Activated CD8-positive, alpha-beta memory T cell treated with anti-CD3 and anti-CD28 coated beads for 4 hours (primary cell): ENCODE data around the gene MCF2.
"Not testable (repeated sequence)": the region's sequence is repeated elsewhere in the genome, so short reads cannot be mapped to it uniquely, and the experiment has no call there.

Experiments
- DNase-seq, 2 donors: peaks; one replicate each; pipeline ENCODE4 v3.0.0-alpha.2; 2020; ENCODE audit warnings: low read depth in 2 of 2

Gene MCF2

GRCh38 chrX:139708067-139708466 lies at the start of gene MCF2:
Gene MCF2, minus strand, starts transcription at chrX:139708167. Its CDS starts 56,423 bp downstream, at chrX:139651744.
- DNase-seq, result no peak

- no peak for DNase-seq
Observed at GRCh38 chrX:139751053-139751452, 43.1 kb upstream of the MCF2 start.

GRCh38 chrX:139750390-139750789 lies 42.4 kb upstream of the MCF2 start:
- no peak for DNase-seq

- no peak for DNase-seq
Observed at GRCh38 chrX:139739138-139739537, 31.2 kb upstream of the MCF2 start.

GRCh38 chrX:139738581-139738980 lies 30.6 kb upstream of the MCF2 start:
- DNase-seq, result no peak

- DNase-seq, result no peak
Observed at GRCh38 chrX:139736151-139736550, 28.2 kb upstream of the MCF2 start.

- no peak for DNase-seq
Observed at GRCh38 chrX:139734996-139735395, 27.0 kb upstream of the MCF2 start.

- no peak for DNase-seq
Observed at GRCh38 chrX:139725720-139726119, 17.8 kb upstream of the MCF2 start.

GRCh38 chrX:139724626-139725025 lies 16.7 kb upstream of the MCF2 start:
- no peak for DNase-seq

- no peak for DNase-seq
Observed at GRCh38 chrX:139720979-139721378, 13.0 kb upstream of the MCF2 start.

- no peak for DNase-seq
Observed at GRCh38 chrX:139720136-139720535, 12.2 kb upstream of the MCF2 start.

GRCh38 chrX:139702658-139703057 lies 5.3 kb downstream of the MCF2 start:
- DNase-seq, result no peak

- no peak for DNase-seq
Observed at GRCh38 chrX:139692908-139693307, 15.1 kb downstream of the MCF2 start.

GRCh38 chrX:139692506-139692849 lies 15.5 kb downstream of the MCF2 start:
- no peak for DNase-seq

- DNase-seq, result no peak
Observed at GRCh38 chrX:139691843-139692505, 16.0 kb downstream of the MCF2 start.

GRCh38 chrX:139691493-139691842 lies 16.5 kb downstream of the MCF2 start:
- DNase-seq, result no peak

GRCh38 chrX:139685175-139685574 lies 22.8 kb downstream of the MCF2 start:
- DNase-seq, result not testable (repeated sequence)

GRCh38 chrX:139680356-139680755 lies 27.6 kb downstream of the MCF2 start:
- no peak for DNase-seq

- DNase-seq, result no peak
Observed at GRCh38 chrX:139647597-139647996, 60.4 kb downstream of the MCF2 start.

GRCh38 chrX:139642241-139642927 lies 65.6 kb downstream of the MCF2 start:
- no peak for DNase-seq

- no peak for DNase-seq
Observed at GRCh38 chrX:139640259-139640658, 67.7 kb downstream of the MCF2 start.

GRCh38 chrX:139639253-139639652 lies 68.7 kb downstream of the MCF2 start:
- DNase-seq, result no peak

- no peak for DNase-seq
Observed at GRCh38 chrX:139600105-139600504, 107.9 kb downstream of the MCF2 start.

- no peak for DNase-seq
Observed at GRCh38 chrX:139596068-139596467, 111.9 kb downstream of the MCF2 start.
